HG03045 (cell line): ENCODE results near the gene DBH.

Experiments
- ATAC-seq: cut with Tn5 transposase; IDR thresholded peaks from one replicate; pipeline ENCODE4 v1.9.1; 2021; ENCODE audit warnings: mild to moderate bottlenecking, moderate library complexity; ENCODE audit not compliant: unreplicated experiment

Gene DBH

DNA sequence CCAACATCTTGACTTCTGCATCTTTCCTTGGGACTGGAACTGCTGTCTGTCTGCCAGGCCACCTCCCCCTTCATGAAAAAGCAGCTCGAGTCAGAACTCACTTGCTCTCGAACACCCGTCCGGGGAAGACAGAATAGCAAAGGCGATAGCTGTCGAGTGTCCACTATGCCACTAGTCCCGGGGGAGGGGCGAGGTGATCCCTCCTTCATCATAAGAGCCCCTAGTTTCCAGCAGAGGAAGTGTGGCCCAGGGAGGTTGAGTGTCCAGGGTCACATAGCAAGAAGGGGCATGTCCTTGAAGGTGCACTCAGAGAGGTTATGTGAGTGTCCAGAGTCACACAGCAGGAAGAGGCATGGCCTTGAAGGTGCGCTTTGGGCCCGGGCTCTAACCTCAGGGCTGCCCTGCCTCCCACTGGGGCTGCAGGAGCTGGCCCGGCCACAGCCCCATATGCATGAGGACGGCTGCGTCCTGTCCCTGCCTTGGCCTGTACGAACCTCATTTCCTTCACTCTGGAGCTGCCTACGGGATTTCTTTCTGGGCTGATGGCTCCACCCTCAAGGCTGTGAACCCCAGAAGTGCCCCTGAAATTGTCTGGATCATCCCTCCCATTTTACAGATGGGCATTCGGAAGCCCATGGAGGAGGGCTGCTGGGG is 6.7 kb downstream of the DBH start:
- no peak for ATAC-seq

DNA sequence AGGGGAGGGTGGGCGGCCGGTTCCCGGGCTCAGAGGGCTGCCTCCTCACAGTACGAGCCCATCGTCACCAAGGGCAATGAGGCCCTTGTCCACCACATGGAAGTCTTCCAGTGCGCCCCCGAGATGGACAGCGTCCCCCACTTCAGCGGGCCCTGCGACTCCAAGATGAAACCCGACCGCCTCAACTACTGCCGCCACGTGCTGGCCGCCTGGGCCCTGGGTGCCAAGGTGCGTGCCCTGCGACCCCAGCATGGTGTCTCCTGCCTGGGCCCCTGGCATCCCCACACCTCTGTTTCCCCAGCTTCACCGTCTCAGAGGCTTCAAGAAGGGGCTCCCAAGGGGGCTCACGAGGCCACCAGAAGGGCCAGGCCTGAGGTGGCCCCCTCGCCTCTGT is 7.2 kb downstream of the DBH start:
- no peak for ATAC-seq

DNA sequence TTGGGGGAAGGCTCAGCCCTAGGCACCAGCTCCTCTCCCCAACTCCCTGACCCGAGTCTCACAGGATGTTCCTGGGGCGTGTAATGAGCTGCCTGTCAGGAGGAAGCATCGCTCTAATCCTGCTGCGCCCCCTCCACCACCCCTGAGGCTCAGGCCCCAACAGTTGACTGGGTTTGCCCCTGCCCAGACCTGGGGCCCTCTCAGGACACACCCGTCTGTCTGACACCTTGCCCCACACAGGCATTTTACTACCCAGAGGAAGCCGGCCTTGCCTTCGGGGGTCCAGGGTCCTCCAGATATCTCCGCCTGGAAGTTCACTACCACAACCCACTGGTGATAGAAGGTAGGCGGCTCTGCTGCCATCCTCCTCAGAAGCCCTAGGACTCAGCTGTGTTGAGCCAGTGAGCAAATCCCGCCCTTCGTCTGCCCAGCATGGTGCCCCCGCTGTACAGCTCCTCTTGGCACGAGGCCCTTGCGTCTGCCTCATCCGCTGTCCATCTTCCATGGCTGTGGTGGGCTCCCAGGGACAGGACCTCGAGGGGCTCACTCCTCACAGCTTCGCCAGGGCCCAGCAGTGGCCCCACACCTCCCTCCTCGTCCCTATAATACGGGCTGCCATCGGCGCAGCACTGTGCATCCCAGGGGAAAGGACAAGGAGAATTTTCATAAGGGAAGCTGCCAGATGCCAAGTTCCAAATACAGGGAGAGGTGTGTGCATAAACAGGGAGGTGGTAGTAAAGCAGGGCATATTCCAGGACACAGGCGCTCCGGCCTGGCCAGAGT is 8.0 kb downstream of the DBH start:
- no peak for ATAC-seq

DNA sequence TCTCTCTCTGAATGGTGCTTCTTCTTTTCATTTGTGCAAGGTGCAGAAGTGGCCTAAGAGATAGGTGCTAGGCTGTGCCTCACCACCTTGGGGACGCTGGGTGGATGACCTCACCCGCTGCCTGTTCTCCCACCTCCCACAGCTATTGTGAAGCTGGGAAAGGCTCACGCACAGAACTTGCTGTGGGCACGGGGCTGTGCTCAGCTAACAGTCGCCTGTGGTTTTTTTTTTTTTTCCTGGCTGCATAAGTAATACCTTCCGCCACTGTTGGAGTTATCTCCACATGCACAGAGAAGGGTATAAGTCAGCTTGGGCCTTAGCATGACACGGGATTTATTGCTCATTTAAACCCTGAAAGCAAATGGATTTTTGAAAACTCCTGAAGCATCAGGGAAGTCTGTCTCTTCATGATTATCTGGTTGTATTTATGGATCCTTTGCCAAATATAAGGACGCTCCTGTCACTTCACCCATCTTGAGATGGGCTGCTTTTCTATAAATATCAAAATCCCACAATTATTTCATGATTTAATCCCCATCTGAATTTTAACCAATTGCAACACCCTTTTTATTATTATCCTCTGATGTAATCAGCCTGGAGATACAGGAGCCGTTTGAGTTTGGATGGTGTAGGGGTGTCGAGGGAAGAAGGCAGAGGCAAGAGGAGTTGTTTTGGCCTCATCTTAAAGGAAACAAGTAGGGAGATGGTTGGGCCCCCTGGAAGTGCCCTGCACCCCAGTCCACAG is 9.0 kb downstream of the DBH start:
- no peak for ATAC-seq

DNA sequence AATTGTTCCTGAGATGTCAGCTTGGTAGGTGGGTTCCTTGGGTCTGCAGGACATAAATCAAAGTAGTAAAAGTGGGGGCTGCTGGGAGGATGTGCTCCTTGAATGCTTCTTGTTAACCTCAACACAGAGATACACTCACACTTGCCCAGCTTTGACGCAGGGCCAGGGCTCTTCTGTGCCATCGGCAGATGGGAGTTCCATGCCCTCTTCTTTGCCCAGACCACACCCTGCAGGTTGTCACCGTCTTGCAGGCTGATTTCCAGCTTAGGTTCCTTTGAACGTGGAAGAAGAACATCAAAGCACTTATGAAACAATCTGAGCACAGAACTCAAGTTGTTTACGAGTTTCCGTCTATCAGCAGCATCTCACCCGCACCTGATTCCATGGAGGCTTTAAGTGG is 11.0 kb downstream of the DBH start:
- ATAC-seq = no peak

DNA sequence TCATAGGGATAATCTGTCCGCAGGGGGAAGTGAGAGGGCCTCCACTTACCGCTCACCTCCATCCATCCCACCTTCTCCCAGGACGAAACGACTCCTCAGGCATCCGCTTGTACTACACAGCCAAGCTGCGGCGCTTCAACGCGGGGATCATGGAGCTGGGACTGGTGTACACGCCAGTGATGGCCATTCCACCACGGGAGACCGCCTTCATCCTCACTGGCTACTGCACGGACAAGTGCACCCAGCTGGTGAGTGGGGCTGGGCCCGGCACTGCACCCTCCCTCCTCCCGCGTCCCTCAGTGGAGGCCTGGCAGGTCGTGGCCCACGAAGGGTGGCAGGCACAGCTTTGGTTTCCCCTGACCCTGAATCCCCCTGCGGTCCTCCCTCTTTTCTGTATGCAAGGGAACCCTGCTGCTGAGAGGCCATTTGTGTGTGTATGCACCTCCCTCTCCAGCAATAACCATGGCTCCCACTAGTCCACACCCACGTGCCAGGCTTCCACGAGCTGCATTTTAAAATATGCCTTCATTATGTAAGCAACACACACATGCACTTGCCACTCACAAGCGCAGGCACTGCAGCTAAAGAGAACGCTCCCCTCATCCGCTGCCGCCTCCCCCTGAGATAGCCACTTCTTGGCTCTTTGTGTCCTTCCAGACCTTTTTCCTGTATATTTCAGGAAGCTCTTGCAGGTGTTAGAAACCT is 11.8 kb downstream of the DBH start:
- no peak for ATAC-seq

DNA sequence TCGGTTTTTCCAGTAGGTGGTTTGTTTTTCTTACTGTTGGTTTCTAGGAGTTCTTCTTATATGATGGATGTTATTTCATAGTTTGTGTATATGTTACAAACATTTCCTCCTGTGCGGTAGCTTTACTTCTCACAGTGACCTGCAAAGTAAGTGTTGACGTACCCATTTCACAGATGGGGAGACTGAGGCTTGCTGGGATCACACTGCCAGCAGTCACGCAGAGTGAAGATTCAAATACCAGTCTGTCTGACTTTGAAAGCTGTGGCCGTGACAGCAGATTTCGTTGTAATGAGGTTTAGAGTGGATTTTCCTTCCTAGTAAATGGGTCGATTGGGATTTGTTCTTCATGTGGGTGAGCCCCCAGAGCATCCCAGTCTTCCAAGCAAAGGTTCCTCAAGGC is 13.0 kb downstream of the DBH start:
- no peak for ATAC-seq

DNA sequence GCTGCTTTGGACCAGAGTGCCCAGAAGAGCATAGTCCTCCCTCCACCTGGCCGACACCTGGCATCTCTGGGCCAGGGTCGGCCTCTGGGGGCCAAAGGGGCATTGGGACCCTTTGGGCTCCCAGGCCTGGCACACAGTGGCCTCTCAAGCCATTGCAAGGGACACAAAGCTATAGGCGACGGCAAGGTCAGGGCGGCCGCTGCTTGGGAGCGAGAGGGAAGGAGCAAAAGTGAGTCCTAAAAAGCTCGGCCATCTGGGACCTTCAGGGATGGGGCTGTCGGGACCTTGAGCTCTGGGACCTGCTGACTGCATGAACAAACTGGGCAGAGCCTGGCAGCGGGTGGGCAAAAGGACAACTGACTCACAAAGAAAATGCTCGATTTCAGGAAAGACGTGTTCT is 13.9 kb downstream of the DBH start:
- no peak for ATAC-seq

DNA sequence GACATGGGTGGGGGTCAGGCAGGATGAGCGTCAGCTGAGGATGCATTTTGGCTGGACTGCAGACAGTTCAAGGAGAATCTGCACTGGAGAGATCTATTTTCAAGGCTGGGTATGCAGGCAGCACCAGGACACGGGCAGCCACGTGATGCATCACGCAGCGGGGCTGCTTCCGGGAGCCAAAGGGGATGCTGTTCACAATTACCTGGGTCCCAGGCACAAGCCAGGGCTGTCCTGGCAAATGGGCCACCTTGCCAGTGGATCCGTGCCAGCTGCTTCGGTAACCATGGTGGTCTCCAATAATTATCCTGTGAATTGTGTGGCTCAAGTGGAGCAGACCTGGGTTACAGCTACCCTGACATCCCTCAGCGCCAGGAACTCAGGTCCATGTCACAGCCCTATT is 17.5 kb downstream of the DBH start:
- ATAC-seq = no peak

DNA sequence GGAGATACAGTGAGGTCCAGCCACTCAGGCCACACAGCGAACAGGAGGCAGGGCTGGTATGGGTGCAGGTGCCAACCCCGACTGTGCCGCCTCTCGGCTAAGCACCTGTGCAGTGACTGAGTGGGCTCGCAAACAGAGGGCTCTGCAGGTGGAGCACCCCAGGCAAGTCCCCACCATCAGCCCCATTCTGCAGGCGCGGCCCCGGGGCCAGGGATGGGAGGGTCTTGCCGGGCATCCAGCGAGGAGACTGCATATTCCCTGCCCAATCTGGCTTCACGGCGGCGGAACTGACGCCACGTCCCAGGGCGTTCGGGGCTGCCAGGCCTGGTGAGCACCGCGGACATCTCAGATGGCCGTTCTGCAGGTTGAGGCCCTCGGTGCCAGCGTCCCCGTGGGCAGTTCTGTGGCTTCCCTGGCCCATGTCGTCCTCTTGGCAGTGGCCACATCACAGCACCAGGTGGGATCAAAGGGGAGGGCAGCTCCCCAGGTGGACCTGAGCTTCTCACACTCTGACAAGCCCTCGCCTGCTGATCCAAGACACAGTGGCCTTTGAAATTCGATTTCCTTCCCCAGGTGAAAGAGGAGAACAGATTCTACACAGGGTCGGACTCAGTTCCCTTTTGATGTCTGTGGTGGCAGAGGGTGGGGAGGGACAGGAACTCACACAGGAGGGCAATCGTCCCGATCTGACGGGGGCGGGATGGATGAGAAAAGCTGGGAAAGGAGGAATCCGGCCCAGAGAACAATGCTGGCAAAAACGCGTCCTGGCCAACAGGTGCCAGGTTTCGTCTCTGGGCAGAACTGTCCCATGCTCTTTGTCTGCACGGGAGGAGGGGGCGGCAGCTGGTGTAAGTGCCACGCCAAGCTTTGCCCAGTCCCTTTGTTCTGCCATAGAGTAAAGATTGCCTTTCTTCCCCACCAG is 18.8 kb downstream of the DBH start:
- no peak for ATAC-seq

DNA sequence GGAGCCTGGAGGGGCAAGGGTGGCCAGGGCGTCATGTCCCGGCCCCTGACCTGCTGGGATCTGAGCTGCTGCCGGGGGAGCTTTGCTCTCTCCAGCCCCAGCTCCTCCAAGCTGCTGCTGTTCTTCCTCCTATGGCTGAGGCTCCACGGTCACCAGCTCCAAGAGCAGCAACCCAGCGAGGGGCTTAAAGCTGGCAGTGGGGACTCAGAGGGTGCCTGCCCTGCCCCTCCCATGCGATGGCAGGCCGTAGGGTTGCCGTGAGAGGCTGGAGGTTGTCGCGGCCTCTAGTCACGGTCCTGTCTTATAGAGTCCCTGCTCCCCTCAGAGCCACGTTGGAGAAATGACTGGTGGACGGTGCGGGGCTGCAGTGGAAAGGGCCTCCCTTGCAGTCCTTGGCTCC is 19.5 kb downstream of the DBH start:
- no peak for ATAC-seq

DNA sequence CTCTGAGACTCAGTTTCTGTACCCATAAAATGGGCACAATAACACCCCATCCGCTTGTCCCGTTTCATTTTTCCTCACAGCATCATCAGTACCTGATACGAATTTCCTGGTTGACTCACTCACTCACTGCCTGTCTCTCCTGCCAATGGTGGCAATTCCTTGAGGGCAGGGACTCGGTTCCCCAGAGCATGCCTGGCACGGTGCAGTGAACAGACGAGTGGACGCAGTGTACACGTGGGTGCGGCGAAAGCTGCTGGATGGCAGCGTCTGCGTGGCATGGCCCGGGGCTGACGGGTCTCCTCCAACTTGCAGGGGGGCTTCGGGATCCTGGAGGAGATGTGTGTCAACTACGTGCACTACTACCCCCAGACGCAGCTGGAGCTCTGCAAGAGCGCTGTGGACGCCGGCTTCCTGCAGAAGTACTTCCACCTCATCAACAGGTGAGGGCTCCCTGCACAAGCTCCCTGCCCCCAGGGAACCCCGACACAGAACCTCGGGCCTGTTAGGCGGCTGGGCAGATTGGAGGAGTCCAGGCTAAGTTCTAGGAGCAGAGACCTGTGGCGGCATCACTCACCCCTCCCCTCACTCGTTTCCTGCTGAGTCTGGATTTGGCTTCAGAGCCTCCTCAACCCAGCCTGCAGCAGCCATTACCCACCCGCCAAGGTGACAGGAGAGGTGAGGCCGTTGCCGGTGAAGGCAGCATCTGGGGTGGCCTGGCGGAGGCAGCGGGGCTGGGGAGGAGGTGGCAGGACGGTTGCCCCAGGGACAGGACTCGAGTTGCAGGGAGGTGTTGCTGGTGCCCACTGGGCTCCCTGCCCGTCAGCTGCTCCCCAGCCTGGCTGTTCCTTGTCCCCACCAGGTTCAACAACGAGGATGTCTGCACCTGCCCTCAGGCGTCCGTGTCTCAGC is 20.3 kb downstream of the DBH start:
- no peak for ATAC-seq

DNA sequence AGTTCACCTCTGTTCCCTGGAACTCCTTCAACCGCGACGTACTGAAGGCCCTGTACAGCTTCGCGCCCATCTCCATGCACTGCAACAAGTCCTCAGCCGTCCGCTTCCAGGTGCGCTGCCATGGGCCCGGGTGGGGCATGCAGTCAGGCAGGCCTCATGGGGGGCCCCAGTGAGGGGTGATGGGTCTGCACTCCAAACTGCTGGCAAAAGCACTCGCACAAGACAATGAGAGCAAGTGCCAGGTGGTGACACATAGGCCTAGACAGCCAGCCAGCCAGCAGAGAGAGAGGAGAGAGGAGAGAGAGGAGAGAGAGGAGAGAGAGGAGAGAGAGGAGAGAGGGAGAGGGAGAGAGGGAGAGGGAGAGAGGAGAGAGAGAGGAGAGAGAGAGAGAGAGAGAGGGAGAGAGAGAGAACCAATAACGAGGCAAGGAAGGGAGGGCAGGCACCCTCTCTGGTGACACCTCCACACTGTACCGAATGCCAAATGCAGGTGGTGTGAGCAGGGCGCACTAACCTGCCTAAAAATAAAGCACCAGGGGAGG is 21.0 kb downstream of the DBH start:
- ATAC-seq = no peak

DNA sequence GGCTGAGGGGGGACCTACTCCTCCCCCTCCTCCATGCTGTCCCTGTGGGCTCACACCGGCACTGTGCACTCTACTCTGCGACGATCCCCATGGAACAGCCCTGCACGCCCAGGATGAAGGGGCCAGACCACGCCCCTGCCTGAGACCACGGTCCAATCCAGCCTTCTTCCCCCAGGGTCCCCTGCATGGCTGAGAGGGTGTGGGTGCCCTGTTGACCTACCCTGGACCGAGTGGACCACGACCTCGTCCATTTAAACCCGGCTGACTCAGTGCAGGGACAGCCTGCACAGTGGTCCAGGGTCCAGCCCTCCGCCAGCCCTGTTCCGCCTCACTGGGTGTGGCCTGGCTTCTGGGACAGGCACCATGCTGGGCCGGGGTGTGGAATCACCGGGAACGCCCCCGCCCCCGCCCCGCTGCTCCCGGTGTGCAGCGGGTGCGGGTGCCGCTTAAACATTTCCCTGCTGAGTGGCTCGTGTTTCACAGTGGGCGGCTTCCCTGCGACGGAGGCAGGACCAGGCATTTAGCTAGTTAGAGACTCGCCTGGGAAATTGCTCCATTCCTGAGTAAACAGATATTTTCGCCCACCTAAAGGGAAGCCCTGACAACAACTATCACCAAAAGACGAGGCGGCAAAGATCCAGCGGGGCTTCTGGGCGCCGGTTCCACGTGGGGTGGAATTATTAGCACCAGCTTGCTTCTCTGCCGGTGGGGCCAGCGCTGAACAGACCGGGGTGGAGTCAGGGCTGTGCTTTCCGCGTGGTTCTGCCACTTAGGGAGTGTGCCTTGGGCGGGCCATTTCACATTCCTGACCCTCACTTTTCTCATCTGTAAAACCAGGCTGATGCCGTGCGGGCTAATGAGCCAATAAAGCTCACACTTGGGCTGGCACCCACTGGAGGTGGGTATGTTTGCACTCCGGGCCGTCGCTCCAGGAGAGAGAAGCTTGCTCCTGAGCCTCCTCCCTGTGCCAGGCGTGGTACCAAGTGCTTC is 22.6 kb downstream of the DBH start:
- no peak for ATAC-seq

DNA sequence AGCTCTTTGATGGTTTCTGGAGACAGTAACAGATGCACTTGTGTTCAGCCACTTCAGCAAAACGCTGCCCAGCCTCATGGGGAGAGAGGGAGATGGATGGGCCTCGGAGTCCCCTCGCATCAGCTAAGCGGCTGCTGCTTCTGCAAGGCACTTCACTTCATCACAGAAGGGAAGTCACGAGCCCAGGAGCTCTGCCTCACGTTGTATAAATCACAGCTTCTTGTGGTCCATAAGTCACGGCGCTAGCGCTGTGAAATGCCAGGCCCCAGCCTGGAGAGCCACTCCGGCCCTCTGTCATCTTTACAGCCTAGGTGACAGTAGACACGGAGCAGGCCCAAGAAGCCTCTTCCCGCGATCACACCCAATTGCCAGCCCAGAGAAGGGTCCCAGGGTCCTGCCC is 23.4 kb downstream of the DBH start:
- no peak for ATAC-seq

DNA sequence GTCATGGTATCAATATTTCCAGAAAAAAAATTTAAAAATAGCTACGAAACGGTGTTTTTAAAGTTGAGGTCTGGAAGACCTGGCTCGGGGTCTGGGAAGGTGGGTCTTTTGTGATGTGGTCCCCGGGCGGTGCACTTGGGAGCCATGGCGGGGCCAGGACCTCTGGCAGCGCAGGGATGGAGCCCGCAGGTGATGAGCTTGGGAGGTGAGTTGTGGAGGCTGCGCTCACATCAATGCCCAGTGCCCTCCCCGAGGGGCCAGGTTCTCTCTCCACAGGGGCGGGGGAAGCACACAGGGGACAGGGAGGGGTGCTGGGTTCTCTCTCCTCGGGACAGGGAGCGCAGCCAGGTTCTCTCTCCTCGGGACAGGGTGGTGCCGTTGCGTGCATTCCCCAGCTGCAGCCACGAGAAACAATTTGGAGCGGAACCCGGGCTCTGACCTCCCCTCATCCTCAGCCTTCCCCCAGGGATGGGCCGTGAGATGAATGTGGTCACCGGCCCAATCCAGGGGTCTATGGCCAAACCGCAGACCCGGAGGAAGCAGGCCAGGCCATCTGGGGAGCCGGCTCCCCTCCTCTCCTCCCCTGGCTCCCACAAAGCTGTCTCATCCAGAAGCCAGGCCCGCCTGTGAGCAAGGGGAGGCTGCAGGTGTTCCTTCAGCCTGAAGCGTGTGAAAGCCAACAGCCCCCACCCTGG is 25.8 kb downstream of the DBH start:
- no peak for ATAC-seq
